Measurements from ENCODE around the gene HOXA3.

HOXA3 gene

DNA sequence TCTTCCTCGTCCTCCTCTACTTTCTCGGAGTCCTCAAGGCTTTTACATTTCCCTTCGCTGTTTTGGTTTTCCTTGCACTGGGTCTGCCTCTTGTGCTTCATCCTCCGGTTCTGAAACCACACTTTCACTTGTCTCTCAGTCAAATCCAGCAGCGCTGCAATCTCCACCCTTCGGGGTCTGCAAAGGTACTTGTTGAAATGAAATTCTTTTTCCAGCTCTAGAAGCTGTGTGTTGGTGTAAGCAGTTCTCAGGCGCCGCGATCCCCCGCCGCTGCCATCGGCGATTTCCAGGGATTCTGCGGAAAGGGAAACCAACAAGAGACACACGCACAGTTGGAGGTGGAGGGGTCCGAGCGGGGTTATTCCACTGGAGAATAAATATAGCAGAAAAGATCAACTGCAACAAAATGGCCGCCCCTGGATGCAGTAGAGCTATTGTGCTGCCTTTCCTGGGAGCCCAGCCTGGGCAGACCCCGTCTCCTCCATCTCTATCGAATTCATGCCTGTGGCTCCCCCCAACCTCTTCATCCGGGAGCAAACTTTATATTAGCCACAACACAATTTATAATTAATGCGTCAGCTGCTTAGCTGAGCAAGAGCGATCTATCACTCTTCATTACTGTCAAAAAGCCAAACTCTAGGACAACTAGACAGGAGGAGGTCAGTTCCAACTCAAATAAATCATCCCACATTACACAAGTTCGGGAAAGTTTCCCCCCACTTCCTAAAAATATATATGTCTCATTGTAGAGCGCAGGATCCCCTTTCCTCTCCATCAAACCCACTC is 51.0 kb downstream of the HOXA3 start:
- no peak overlapping the region for H3K27ac ChIP-seq
- TF ChIP-seq, protein P1, sequence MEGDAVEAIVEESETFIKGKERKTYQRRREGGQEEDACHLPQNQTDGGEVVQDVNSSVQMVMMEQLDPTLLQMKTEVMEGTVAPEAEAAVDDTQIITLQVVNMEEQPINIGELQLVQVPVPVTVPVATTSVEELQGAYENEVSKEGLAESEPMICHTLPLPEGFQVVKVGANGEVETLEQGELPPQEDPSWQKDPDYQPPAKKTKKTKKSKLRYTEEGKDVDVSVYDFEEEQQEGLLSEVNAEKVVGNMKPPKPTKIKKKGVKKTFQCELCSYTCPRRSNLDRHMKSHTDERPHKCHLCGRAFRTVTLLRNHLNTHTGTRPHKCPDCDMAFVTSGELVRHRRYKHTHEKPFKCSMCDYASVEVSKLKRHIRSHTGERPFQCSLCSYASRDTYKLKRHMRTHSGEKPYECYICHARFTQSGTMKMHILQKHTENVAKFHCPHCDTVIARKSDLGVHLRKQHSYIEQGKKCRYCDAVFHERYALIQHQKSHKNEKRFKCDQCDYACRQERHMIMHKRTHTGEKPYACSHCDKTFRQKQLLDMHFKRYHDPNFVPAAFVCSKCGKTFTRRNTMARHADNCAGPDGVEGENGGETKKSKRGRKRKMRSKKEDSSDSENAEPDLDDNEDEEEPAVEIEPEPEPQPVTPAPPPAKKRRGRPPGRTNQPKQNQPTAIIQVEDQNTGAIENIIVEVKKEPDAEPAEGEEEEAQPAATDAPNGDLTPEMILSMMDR (conservative IDR thresholded peaks at IDR 0.05), result no peak

DNA sequence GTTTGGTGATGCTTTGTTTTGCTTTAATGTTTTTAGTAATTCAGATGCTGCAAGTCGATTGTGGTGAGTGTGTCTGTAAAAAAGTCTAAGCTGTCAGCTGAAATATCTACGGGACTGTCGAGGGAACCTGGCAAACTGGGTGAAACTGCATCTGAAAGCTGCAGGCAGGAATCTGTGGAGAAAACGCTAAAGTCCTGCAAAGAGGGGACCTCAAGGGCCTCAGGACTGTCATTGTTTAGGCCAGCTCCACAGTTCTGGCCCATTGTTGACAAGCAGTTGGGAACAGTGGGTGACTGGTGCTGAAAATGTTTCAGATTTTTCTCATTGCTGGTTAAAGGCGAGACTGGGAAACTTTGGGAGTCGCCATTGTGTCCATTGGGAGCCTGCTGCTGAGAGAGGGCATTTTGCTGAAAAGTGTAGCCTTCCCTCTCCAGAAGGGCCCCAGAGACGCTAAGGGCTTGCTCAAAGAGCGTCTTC is 51.7 kb downstream of the HOXA3 start:
- no peak overlapping the region for H3K27ac ChIP-seq
- TF ChIP-seq, protein P1 (conservative IDR thresholded peaks at IDR 0.05), result no peak

DNA sequence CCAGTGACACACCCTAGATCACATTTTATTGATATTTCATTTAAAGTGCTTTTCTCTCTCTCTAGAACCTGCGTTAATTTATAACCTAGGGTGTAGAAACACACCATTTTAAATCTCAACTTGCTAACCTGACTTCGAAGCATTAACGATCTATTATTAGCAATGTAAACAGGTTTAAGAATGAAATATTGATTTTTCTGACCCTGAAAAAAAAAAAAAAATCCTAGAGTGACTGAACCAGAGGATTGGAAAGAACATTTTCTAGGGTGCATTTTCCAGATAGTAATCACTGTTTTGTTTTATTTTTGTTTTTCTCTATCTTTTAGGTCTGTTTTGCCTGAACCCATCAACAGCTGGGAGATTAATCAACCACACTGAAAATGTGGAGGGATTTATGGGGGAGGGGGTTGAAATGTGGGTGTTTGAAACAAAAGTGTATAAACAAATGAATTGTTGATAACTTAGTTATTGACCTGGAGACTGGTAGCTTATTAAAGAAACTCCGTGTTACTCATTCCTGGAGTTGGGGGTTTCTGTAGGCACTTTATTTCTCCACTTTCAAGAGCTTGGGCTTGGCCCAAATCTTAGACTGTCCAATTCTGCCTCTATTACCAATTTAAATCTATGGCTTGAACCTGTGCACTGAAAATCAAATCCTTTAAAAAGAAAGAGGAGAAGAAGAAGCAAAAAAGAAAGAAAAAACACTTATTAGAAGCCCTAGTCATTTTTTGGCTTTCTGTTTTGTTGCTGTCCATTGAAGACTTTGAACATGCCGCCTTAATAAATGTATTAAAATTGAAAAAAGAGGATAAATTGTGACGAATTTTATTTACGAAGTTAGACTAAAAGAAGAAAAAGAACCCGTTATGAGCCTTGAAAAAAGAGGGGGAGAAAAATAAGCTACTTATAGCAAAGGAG is 52.7 kb downstream of the HOXA3 start:
- TF ChIP-seq, protein P1 (conservative IDR thresholded peaks at IDR 0.05), result no peak
- no peak overlapping the region for H3K27ac ChIP-seq

DNA sequence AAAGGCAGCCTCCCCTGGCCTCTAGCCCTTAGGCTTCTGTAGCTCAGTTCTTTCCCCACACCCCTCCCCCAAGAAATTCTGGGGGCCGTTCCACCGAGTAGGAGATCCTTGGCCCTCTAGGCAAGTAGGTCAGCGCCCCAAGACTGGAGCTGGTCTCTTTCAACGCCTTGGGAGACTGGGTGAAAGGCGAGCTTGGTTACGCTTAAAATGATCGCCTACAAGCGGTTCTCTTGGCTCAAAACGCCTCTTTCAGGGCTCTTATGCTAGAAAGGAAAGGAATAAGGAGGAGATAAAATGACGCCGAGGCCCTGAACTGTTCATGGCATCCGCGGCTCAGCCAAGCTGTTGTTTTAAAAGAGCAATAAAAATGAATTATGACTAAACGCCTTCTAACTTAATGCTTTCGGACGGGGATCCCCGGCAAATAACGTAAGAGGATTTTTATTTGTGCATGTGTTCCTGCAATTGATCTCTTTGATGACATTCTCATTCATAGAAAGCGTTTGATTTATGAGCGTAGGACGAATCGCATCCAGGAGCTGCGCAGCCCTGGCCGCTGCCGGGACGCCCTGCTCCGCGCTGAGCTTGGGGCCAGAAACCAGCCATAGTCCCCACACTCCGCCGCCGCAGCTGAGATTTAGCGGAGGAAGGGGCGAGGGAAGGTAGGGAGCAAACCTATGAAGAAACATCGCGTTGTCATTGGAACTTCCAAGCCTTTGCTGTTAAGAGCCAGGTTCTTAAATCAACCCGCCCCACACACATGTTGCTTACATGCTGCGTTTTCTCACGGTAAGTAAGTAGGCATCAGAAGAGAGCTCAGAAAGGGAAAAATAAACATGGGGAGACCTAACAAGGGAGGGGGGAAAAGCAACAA is 53.6 kb downstream of the HOXA3 start:
- H3K27ac ChIP-seq, result no peak overlapping the region

DNA sequence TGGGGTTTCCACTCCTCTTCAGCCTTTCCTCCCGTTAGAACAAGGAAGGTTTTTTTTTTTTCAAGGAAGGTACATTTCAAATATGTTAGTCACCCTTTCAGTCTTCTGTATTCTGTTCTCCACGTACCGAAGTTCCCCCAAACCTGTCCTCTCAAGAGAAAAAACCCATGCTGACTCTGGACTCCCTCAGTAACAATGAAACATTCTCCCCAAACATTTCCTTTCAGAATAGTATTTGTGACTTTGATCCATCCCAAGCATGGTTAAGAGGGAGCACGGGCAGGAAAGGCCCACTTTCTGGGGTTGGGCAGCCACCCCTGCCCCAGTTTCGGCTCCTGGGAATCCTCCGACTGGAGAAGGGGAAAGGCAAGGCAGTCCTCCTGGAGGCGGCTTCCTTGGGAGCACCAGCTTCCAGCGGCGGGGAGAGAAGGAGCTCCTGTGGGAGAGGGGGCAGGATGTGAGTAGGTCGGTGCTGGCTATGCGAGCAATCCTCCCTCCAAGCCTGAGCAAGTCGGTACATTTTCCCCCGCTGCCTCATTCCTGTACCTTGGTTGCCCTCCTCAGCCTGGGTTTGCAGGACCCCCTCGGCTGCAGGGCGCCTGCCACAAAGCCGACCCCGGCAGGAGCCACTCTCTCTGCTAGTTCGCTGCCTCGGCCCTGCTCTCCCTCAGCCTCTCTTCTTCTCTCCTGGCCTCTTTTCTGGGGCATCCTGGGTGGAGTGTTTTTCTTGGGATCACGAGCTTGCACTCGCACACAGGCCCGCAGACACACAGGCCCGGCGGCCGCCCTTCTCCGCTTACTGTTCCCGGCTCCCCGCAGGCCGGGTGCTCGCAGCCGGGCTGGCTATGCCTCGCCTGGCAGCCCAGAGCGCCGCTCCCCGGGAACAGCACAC is 54.5 kb downstream of the HOXA3 start:
- peak overlapping the region; percentile 84 for H3K27ac ChIP-seq
- TF ChIP-seq, protein P1 (conservative IDR thresholded peaks at IDR 0.05), result no peak

More for the DNA sequence above, 53.6 kb downstream of the HOXA3 start:
- TF ChIP-seq, protein P1 (conservative IDR thresholded peaks at IDR 0.05), result no peak

DNA sequence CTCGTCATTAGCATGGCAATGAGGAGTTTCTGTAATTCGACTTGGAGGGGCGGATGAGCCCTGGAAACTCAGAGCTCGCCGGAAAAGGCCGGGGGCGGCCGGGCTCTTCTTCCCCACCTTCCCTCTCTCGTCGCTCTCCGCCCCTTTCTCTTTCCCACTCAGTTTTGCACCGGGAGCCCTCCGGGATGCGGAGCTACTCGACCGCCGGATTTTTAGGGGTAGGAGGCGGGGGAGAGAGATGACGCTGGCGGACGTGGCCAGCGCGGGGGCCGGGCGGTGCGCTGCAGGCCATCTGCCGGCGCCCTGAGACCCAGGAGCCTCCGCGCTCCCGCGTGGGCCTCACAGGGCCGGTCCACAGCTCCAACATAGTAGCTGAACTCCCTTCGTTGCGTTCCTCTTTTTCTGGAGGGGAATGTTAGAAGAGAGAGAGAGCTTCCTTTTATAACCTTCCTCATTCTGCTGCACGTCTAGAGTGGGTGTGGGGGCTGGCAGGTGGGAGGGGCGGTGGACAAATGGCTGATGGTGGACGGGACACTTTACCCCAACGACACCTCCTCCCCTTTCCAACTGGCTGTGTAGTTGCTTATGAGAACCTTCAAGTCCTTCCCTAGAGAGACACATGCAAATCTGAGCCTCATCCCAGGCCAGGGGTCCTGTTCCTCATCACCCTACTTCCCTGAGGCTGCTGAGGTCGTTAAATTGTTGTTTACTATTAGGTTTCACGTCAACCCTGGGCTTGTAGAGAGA is 55.4 kb downstream of the HOXA3 start:
- TF ChIP-seq, protein P1 (conservative IDR thresholded peaks at IDR 0.05), result no peak
- H3K27ac ChIP-seq, result peak overlapping the region; percentile 84
